ENCODE data around the gene ZNF789.

ZNF789 gene

GRCh38 chr7:99514050-99514449 is 41.4 kb downstream of the ZNF789 start:
- DNase-seq, result no peak

GRCh38 chr7:99521399-99521798 is 48.7 kb downstream of the ZNF789 start:
- no peak for DNase-seq

- DNase-seq, result no peak
Observed at GRCh38 chr7:99525713-99526440, 53.2 kb downstream of the ZNF789 start.

GRCh38 chr7:99531354-99531765 is 58.7 kb downstream of the ZNF789 start:
- DNase-seq, result no peak

- no peak for DNase-seq
Observed at GRCh38 chr7:99535667-99536066, 63.0 kb downstream of the ZNF789 start.
